Left ventricle myocardium inferior (tissue), 1 donor: Measurements from ENCODE around the gene CRTC3. TPM values are rescaled to one million over a fixed set of nuclear protein-coding genes. Genes with fewer than 3 reads are reported as not detected.
A peak's percentile ranks its signal among the peaks of the same experiment; 100 is the strongest.

Experiments used
- DNase-seq: peaks from one replicate; pipeline ENCODE4 v3.0.0-alpha.2; 2020
- H3K27ac ChIP-seq: fragments of 200-600 bp; replicated peaks from 2 replicates; pipeline ENCODE4 v1.8.0; 2021
- H3K27me3 ChIP-seq: fragments of 200-600 bp; 2 replicates; pipeline ENCODE4 v1.8.0; 2021; ENCODE audit warnings: low read depth
- H3K36me3 ChIP-seq: fragments of 200-600 bp; 2 replicates; pipeline ENCODE4 v1.8.0; 2021
- H3K4me1 ChIP-seq: fragments of 200-600 bp; 2 replicates; pipeline ENCODE4 v1.8.0; 2021
- H3K4me3 ChIP-seq: fragments of 200-600 bp; 2 replicates; pipeline ENCODE4 v1.8.0; 2021; ENCODE audit warnings: mild to moderate bottlenecking, moderate library complexity
- H3K9me3 ChIP-seq: fragments of 200-600 bp; replicated peaks from 2 replicates; pipeline ENCODE4 v1.8.0; 2021
- intact Hi-C: fragments of 100-400 bp; cut with micrococcal nuclease; formaldehyde crosslinking; loops from one replicate; pipeline ENCODE4 v1.11.0; 2022
- total RNA-seq: library from RNA; stranded (reverse); fragmentation: NEBNext Ultra II Directional; extraction: Animal tissue kit (Norgen Biotek cat#: 25700); gene quantifications from one replicate; pipeline ENCODE4 v1.2.1, GENCODE V29; 2021
- TF ChIP-seq, protein P1 (sequence below): fragments of 200-600 bp; IDR thresholded peaks from 2 replicates; pipeline ENCODE4 v1.8.0; 2021; ENCODE audit warnings: antibody characterized with exemption, mild to moderate bottlenecking, borderline replicate concordance
- donor health status: DM: no; HTN: yes; CAD: no; lungs with severe emphysema.

The CRTC3 gene
- total RNA-seq, 1 donor from 2014 or later, result 24.1 TPM

DNA sequence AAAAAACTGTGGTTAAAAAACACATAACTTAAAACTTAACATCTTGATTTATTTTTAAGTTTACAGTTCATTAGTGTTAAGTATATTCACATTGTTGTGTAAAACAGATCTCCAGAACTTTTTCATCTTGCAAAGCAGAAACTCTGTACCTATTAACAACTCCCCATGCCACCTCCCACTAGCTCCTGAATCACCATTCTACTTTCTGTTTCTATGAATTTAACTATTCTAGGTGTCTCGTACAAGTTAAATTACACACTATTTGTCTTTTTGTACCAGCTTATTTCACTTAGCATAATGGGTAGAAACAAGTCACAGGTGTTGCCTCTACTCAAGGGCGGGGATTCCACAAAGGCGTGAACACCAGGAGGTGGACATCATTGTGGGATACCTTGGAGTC is 43.2 kb downstream of the CRTC3 start:
- intact Hi-C loops, result no loop called here
- DNase-seq, result no peak
- Histone ChIP-seq H3K27ac (peak overlapping the region; percentile 81), H3K4me1 (peaks cover 49% of the 10 kb centered on the region), H3K27me3 (no peaks in the 10 kb centered on the region), H3K4me3 (no peak overlapping the region), H3K36me3 (no peaks in the 10 kb centered on the region), H3K9me3 (no peaks in the 10 kb centered on the region)
- TF ChIP-seq, protein P1, sequence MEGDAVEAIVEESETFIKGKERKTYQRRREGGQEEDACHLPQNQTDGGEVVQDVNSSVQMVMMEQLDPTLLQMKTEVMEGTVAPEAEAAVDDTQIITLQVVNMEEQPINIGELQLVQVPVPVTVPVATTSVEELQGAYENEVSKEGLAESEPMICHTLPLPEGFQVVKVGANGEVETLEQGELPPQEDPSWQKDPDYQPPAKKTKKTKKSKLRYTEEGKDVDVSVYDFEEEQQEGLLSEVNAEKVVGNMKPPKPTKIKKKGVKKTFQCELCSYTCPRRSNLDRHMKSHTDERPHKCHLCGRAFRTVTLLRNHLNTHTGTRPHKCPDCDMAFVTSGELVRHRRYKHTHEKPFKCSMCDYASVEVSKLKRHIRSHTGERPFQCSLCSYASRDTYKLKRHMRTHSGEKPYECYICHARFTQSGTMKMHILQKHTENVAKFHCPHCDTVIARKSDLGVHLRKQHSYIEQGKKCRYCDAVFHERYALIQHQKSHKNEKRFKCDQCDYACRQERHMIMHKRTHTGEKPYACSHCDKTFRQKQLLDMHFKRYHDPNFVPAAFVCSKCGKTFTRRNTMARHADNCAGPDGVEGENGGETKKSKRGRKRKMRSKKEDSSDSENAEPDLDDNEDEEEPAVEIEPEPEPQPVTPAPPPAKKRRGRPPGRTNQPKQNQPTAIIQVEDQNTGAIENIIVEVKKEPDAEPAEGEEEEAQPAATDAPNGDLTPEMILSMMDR, result no peak

DNA sequence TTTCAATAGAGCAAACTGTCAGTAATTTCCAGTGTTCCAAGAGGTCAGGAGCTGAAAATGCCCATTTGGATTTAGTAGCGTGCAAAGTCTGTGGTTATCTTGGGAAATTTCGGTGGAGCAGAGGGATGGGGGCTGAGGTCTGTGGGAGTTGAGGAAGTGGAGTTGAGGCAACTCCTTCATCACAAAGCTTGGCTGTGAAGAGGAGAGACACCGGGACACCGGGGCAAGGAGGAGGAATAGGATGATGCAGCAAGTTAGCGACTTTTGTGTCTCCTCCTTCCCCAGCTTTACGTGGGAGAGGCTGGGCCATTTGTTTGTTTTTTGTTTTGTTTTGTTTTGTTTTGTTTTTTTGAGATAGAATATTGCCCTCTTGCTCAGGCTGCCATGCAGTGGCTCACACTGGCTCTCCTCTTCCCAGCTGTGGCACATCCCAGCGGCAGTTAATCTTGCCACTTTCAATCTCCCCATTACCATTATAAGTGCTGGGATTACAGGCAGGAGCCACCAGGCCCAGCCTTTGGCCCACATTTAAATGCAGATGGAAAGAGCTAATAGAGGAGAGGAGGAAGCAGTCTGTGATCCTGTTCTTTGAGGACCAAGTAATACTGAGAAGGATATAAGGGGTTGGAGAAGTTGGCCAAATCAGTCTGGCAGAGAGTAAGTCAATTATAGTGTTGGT is 47.1 kb downstream of the CRTC3 start:
- intact Hi-C loops, result no loop called here
- Histone ChIP-seq H3K36me3 (no peaks in the 10 kb centered on the region), H3K9me3 (no peaks in the 10 kb centered on the region), H3K27ac (no peak overlapping the region), H3K4me3 (no peak overlapping the region), H3K27me3 (no peaks in the 10 kb centered on the region), H3K4me1 (peaks cover 51% of the 10 kb centered on the region)
- TF ChIP-seq, protein P1, result no peak
- DNase-seq, result no peak

DNA sequence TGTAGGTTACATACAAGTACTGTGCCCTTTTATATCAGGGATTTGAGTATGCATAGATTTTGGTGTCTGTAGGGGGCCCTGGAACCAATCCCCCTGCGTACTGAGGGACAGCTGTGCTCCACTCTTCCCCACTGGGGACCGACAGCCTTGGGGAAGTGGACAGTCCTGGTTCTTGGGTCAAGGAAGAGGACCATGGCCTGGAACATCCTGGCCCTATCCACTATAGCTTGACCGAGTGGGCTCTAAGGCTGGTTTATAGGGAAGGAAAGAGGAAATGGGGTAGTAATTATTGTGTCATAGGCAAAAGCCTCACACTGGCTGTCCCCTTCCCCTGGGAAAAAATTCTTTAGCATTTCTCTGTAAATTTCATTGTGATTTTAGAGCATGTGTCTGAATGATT is 49.5 kb downstream of the CRTC3 start:
- Histone ChIP-seq H3K9me3 (no peaks in the 10 kb centered on the region), H3K4me1 (peaks cover 70% of the 10 kb centered on the region), H3K4me3 (no peak overlapping the region), H3K36me3 (no peaks in the 10 kb centered on the region), H3K27ac (peak overlapping the region; percentile 24), H3K27me3 (no peaks in the 10 kb centered on the region)
- DNase-seq, result no peak
- TF ChIP-seq, protein P1, result no peak
- intact Hi-C loops, result no loop called here

DNA sequence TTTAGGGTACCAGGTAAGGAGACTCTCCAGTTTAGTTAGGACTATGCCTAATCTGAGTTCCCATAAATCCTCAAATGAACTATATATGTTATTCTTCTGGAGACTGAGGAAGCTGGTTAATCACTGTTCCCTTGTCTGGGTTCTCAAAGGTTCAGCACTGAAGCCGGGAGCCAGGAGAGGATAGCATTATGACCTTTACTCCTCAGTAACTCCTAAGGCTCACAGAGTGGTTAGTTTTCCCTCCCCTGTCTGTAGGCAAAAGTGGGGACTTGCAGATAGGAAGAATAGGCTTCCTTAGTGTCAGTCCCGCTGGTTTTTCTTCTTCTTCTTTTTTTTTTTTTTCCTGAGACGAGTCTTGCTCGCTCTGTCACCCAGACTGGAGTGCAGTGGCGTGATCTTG is 50.4 kb downstream of the CRTC3 start:
- H3K9me3 ChIP-seq, result no peaks in the 10 kb centered on the region
- no peaks in the 10 kb centered on the region for H3K27me3 ChIP-seq
- H3K27ac ChIP-seq, result peak overlapping the region; percentile 65
- no peak overlapping the region for H3K4me3 ChIP-seq
- intact Hi-C loops, result no loop called here
- H3K4me1 ChIP-seq, result peaks cover 77% of the 10 kb centered on the region
- H3K36me3 ChIP-seq, result no peaks in the 10 kb centered on the region
- DNase-seq, result no peak
- TF ChIP-seq, protein P1, result no peak

DNA sequence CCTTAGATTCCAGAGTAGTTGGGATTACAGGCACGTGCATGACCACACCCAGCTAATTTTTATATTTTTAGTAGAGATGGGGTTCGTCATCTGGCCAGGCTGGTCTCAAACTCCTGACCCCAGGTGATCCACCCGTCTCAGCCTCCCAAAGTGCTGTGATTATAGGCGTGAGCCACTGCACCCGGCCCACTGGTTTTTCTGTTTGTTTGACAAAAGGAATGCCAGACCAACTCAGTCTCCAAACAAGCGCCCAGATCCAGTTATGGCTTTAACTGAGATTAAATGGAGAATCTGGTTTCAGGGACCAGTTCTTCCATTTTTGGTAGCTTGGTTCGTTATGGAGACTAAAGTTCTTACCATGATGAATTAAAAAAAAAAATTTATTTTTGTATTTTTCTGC is 50.8 kb downstream of the CRTC3 start:
- no peaks in the 10 kb centered on the region for H3K9me3 ChIP-seq
- no peak for DNase-seq
- no peaks in the 10 kb centered on the region for H3K27me3 ChIP-seq
- H3K36me3 ChIP-seq, result no peaks in the 10 kb centered on the region
- intact Hi-C loops, result no loop called here
- H3K4me1 ChIP-seq, result peaks cover 78% of the 10 kb centered on the region
- peak overlapping the region; percentile 65 for H3K27ac ChIP-seq
- H3K4me3 ChIP-seq, result no peak overlapping the region
- TF ChIP-seq, protein P1, result no peak
